Stimulated activated naive CD8-positive, alpha-beta T cell treated with anti-CD3 and anti-CD28 coated beads, Interleukin-15, Interleukin-2, amounts not matched to agents 100 U/mL and 50 U/mL, for 24 hours (primary cell): ENCODE results near the gene HTRA3.

Source experiments
- ATAC-seq: fragments of 150-1000 bp; cut with Tn5 transposase; one replicate; pipeline ENCODE4 v1.10.0; 2021
- DNase-seq: peaks from one replicate; pipeline ENCODE4 v3.0.0; 2021

Gene HTRA3

GRCh38 chr4:8292478-8293107, 23.0 kb downstream of the HTRA3 start:
- ATAC-seq = no peak

DNA sequence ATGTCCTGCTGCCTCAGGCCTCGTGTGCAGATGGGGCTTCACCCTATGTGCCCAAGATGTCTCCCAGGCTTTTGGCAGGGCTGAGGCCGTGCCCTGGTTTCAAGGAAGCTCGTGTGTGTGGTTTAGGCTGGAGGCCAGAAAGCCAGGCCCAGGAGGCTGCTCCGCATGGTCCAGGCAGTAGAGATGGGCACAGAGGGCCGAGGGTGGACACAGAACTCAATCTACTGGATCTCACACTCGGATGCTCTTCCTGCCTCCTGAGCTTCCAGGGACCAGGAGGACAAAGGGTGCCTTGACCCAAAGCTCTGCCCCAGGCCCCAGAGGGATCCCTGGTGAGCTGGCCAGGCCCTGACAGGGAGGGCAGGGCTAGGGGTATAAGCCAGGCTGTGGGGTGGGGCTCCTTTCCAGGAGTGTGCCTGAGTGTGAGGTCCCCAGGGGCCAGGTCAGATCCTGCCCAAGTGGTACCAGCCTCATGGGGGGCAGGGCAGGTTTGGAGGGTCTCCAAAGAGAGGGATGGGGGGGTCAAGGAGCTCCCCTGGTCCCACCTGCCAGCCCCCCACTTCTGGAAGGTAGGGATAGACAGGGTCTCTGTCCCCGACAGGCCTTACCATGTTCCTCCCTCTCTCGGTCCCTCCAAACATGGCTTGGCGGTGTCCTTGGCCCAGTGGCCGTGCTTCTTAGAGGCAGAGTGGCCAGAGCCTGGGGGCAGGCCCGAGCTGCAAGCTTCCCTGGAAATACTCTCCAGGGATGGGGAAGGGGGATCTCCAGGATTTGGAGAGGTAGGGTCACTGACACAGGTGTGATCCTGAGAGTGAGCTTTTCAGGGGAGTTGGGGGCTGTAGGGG, 23.8 kb downstream of the HTRA3 start:
- no peak for DNase-seq
- no peak for ATAC-seq

More at GRCh38 chr4:8292478-8293107, 23.0 kb downstream of the HTRA3 start:
- no peak for DNase-seq

DNA sequence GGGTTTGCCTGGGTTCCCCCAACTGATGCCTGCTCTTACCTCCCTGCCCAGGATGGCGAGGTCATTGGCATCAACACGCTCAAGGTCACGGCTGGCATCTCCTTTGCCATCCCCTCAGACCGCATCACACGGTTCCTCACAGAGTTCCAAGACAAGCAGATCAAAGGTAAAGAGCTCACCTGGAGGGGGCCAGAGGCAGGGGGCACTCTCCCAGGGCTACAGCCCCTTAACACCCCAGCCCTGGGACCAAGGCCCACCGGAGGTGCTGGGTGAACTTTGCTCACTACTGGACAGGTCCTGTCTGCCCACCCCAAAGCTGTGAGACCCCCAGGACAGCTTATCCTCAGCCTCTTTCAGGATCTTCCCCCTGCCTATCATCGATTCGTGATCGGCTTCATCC, 24.5 kb downstream of the HTRA3 start:
- ATAC-seq (no peak), DNase-seq (no peak)

- no peak for DNase-seq
Measured at GRCh38 chr4:8294775-8295174, 25.2 kb downstream of the HTRA3 start.

DNA sequence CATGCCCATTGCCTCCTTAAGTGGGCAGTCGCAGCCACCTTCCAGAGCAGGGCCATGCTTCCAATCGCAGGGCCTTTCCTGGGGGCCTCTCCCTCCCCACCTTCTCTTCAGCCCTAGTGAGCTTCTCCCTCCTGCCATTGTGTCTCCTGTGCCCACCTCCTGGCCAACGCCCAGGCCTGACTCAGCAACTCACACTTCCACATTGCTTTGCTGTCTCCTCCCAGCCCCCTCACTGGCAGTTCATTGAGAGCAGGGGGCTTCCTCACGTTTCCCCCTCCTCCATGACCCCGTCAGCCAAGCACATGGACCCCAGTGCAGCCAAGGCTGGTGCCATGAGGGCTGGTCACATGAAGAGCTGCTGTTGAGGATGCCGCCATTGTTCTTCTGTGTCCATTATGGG, 25.9 kb downstream of the HTRA3 start:
- no peak for ATAC-seq

More at GRCh38 chr4:8294775-8295174, 25.2 kb downstream of the HTRA3 start:
- no peak for ATAC-seq

DNA sequence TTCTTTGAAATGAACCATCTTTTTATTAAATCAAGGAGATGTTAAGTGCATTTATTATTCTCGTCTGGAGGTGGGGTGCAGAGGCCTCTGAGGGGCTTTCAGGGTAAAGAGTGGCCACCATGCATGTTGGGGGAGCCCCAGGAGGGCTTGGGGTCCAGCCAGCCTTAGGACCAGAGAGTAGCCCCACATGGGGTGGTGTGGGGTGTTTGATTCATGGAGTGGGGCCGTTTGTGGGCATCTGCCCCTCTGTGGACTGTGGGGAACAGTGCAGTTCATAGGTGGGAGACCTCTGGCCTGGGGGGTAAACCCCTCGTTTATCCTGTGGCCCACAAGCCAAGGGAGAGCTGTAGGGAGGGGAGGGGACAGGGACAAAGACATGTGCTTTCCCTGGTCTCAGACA, 26.9 kb downstream of the HTRA3 start:
- no peak for ATAC-seq
- DNase-seq = no peak

More for the DNA sequence above, 25.9 kb downstream of the HTRA3 start:
- no peak for DNase-seq

GRCh38 chr4:8297141-8297601, 27.6 kb downstream of the HTRA3 start:
- peak; percentile 30 for ATAC-seq
- DNase-seq = no peak

- ATAC-seq (no peak), DNase-seq (no peak)
Measured at GRCh38 chr4:8297691-8298485, 28.3 kb downstream of the HTRA3 start.

- ATAC-seq (no peak), DNase-seq (no peak)
Measured at GRCh38 chr4:8300832-8301231, 31.3 kb downstream of the HTRA3 start.

- no peak for ATAC-seq
- DNase-seq = no peak
Measured at GRCh38 chr4:8301851-8302730, 32.5 kb downstream of the HTRA3 start.

DNA sequence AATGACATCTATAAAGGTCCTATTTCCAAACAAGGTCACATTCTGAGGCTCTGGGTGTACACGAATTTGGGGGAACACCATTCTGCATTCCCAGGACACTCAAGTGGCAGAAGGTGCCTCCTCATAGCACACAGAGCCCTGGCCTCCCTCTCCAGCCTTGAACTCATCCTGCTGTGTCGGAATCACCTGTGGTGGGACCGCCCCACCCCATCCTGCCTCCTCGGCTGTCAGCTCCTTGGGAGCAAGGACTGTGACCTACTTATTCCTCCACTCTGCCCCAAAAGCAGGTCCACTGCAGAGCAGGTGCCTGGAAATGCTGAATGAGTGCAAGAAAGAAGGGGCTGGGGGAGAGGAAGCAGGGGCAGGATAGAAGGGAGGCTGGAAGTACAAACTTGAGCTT, 33.5 kb downstream of the HTRA3 start:
- ATAC-seq (no peak), DNase-seq (no peak)

DNA sequence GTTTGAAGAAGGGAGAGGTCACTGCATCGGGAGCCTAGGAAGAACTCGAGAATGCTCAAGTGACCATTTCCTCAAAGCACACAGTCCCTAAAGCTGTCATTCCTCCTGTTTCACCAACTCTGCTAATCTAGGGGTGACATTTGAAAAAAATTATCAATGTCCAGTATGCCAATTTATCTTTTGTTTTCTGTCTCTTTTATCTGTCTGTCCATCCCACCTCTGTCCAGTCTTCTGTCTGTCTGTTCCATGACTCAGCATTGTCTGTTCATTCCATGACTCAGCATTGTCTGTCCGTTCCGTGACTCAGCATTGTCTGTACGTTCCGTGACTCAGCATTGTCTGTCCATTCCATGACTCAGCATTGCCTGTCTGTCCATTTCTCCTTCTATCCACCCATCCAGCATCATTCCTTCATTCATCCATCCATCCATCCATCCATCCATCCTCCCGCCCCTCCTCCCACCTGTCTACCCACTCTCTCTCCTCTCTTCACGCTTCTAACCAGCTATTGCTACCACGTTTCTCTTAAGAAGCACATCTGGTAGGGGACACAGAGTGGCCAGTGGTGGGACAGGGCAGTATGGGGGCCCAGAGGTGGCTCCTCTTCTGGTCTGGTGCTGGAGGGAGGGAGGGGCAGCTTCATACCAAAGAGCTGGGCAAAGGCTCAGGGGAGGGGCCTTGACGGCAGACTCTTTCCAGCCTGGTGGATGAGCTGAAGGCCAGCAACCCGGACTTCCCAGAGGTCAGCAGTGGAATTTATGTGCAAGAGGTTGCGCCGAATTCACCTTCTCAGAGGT, 34.1 kb downstream of the HTRA3 start:
- ATAC-seq (no peak), DNase-seq (no peak)

DNA sequence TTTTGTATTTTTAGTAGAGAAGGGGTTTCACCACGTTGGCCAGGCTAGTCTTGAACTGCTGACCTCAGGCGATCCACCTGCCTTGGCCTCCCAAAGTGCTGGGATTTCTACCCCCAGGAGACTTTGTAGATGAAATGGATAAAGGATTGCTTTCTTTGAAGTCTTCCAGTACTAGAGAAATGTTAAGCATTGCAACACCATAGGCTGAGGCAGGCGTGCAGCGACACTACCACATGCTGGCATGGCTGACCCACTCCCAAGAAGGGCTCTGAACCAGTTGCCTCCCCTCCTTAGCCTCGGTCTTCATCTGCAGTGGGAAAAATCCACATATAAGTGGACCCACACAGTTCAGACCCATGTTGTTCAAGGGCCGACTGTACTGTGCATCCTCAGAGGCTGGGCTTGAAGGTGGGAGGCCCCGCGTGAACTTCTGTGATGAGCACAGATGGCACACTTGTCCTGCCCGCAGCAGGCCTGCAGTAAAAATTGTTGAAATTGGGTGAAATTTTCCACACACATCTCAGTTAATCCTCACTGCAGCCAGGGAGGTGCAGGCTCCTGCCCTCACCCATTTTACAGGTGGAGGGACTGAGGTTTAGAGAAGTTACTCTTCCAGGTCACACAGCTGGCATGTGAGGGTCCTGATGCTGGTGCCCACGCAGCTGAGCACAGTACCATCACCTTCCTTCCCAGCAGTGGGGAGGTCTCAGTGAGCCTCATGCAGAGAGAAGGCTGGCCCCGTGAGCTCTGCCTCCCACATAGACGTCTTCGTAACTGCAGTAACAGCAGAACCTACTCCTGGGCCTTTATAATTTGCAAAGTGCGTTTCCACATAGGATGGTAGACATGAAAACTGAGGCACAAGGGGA, 35.5 kb downstream of the HTRA3 start:
- DNase-seq (no peak), ATAC-seq (no peak)

DNA sequence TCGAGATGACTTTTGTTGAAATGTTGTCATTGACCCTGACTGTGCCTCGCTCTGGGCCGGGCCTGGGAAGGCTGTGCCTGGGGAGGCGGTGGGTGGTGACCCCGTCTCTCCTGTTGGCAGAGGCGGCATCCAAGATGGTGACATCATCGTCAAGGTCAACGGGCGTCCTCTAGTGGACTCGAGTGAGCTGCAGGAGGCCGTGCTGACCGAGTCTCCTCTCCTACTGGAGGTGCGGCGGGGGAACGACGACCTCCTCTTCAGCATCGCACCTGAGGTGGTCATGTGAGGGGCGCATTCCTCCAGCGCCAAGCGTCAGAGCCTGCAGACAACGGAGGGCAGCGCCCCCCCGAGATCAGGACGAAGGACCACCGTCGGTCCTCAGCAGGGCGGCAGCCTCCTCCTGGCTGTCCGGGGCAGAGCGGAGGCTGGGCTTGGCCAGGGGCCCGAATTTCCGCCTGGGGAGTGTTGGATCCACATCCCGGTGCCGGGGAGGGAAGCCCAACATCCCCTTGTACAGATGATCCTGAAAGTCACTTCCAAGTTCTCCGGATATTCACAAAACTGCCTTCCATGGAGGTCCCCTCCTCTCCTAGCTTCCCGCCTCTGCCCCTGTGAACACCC, 36.4 kb downstream of the HTRA3 start:
- ATAC-seq (no peak), DNase-seq (no peak)

DNA sequence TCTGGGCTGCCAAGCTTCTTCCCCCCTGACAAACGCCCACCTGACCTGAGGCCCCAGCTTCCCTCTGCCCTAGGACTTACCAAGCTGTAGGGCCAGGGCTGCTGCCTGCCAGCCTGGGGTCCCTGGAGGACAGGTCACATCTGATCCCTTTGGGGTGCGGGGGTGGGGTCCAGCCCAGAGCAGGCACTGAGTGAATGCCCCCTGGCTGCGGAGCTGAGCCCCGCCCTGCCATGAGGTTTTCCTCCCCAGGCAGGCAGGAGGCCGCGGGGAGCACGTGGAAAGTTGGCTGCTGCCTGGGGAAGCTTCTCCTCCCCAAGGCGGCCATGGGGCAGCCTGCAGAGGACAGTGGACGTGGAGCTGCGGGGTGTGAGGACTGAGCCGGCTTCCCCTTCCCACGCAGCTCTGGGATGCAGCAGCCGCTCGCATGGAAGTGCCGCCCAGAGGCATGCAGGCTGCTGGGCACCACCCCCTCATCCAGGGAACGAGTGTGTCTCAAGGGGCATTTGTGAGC, 37.0 kb downstream of the HTRA3 start:
- DNase-seq = no peak
- ATAC-seq = no peak

GRCh38 chr4:8307121-8307520, 37.6 kb downstream of the HTRA3 start:
- DNase-seq (no peak), ATAC-seq (no peak)

DNA sequence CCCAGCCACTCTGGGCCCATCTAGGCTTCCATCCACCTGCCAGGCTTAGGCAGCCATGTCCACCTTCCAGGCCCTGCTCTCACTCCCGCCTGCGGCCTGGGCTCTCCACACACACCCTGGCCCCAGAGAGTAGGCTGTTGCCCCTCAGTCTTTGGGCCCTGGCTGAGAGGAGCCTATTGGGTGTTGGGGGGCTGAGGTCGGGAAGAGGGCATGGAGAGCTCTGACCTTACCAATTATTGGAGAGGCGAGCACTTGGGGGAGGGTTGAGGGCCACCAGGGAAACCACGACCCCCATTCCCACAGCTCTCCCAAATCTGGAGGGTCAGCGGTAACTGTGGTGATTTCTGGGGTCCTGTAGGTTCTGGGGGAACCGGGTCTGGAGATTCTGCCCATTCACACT, 38.2 kb downstream of the HTRA3 start:
- ATAC-seq = no peak
- DNase-seq = no peak

- ATAC-seq = no peak
Measured at GRCh38 chr4:8308144-8308543, 38.6 kb downstream of the HTRA3 start.

More at GRCh38 chr4:8308144-8308543, 38.6 kb downstream of the HTRA3 start:
- DNase-seq = no peak
